Osteocyte (in vitro differentiated cells): ENCODE data around the gene FADS6. TPM values are rescaled to one million over a fixed set of nuclear protein-coding genes. Genes with fewer than 3 reads are reported as not detected.

Source experiments
- DNase-seq: peaks from one replicate; pipeline ENCODE4 v3.0.0; 2021; ENCODE audit warnings: mixed read lengths; ENCODE audit not compliant: unreplicated experiment; ENCODE audit errors: extremely low spot score
- H3K27ac Mint-ChIP-seq: one replicate; pipeline ENCODE4 v1.8.0; 2021; ENCODE audit warnings: mild to moderate bottlenecking, mixed read lengths; ENCODE audit not compliant: unreplicated experiment
- H3K27me3 Mint-ChIP-seq: one replicate; pipeline ENCODE4 v1.8.0; 2021; ENCODE audit warnings: mixed read lengths; ENCODE audit not compliant: unreplicated experiment
- H3K36me3 Mint-ChIP-seq: one replicate; pipeline ENCODE4 v1.8.0; 2021; ENCODE audit warnings: mixed read lengths; ENCODE audit not compliant: unreplicated experiment
- H3K4me1 Mint-ChIP-seq: one replicate; pipeline ENCODE4 v1.8.0; 2021; ENCODE audit warnings: mixed read lengths; ENCODE audit not compliant: unreplicated experiment
- H3K4me3 Mint-ChIP-seq: one replicate; pipeline ENCODE4 v1.8.0; 2021; ENCODE audit warnings: mild to moderate bottlenecking, moderate library complexity, mixed read lengths; ENCODE audit not compliant: unreplicated experiment
- H3K9me3 Mint-ChIP-seq: one replicate; pipeline ENCODE4 v1.8.0; 2021; ENCODE audit warnings: mixed read lengths; ENCODE audit not compliant: unreplicated experiment
- total RNA-seq: library from RNA; stranded (reverse); gene quantifications from 2 replicates; pipeline ENCODE4 v1.2.1, GENCODE V29; 2021
- TF ChIP-seq, protein P1 (sequence below): fragments of 200-600 bp; sonication (generic); IDR thresholded peaks from 2 replicates; pipeline ENCODE4 v1.5.0; 2021; ENCODE audit warnings: antibody characterized with exemption, mild to moderate bottlenecking, moderate library complexity

The FADS6 gene
- total RNA-seq, 1 donor from 2014 or later: not detected

DNA sequence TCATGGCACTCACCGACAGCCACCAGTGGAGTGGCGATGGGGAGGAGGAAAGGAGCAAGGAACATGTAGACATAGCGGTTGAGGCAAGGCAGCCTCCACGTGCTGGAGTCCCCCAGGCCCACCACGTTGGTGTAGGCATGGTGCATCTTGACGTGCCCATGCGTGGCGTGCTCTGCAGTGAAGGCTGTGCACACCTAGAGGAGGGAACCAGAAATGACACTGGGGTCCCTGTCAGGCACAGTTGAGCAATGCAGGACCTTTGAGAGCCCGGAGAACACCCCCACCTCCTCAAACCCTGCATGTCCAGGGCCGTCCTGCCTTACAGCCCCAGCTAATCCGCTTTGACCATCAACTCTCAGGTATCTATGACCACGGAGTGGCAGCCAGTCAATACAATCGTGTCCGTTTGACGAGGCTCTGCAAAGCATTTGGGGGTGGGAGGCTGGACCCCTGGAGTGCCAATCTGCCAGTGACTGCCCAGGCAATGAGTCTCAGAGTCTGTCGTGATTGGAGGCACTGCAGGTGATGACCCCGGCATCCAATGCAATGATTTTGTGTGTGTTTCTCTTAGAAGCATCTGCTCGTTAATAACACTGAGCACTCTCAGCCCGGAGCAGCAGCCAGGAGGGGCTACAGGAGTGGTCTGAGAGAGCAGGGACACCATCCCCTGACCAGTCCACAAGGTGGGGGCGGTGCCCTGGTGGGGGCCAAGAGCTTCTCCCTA, 10.8 kb downstream of the FADS6 start:
- H3K27ac Mint-ChIP-seq: no peak overlapping the region
- H3K27me3 Mint-ChIP-seq: peaks cover 49% of the 10 kb centered on the region
- DNase-seq: no peak
- no peaks in the 10 kb centered on the region for H3K36me3 Mint-ChIP-seq
- H3K4me3 Mint-ChIP-seq: no peak overlapping the region
- H3K9me3 Mint-ChIP-seq: no peaks in the 10 kb centered on the region
- no peaks in the 10 kb centered on the region for H3K4me1 Mint-ChIP-seq
- TF ChIP-seq, protein P1, sequence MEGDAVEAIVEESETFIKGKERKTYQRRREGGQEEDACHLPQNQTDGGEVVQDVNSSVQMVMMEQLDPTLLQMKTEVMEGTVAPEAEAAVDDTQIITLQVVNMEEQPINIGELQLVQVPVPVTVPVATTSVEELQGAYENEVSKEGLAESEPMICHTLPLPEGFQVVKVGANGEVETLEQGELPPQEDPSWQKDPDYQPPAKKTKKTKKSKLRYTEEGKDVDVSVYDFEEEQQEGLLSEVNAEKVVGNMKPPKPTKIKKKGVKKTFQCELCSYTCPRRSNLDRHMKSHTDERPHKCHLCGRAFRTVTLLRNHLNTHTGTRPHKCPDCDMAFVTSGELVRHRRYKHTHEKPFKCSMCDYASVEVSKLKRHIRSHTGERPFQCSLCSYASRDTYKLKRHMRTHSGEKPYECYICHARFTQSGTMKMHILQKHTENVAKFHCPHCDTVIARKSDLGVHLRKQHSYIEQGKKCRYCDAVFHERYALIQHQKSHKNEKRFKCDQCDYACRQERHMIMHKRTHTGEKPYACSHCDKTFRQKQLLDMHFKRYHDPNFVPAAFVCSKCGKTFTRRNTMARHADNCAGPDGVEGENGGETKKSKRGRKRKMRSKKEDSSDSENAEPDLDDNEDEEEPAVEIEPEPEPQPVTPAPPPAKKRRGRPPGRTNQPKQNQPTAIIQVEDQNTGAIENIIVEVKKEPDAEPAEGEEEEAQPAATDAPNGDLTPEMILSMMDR: no peak

DNA sequence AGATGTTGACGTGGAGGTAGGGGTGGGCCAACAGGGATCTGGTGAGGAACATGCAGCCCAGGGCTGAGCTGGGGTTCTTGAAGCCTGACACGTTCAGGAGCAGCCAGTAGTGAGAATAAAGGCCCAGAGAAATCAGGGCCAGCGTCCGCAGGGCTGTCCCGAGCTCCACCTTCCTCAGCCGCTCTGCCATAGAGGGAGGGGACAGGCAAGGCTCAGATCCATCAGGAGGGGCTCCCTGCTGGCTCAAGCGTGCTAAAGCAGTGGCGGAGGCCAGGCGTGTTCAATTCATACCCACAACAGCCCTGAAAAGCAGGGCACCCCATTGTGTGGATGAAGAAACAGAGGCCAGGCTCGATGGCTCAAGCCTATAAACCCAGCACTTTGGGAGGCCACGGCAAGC, 12.4 kb downstream of the FADS6 start:
- no peak overlapping the region for H3K4me3 Mint-ChIP-seq
- DNase-seq: no peak
- TF ChIP-seq, protein P1: no peak
- H3K27ac Mint-ChIP-seq: no peak overlapping the region
- no peaks in the 10 kb centered on the region for H3K9me3 Mint-ChIP-seq
- no peaks in the 10 kb centered on the region for H3K4me1 Mint-ChIP-seq
- H3K36me3 Mint-ChIP-seq: no peaks in the 10 kb centered on the region
- peaks cover 39% of the 10 kb centered on the region for H3K27me3 Mint-ChIP-seq

DNA sequence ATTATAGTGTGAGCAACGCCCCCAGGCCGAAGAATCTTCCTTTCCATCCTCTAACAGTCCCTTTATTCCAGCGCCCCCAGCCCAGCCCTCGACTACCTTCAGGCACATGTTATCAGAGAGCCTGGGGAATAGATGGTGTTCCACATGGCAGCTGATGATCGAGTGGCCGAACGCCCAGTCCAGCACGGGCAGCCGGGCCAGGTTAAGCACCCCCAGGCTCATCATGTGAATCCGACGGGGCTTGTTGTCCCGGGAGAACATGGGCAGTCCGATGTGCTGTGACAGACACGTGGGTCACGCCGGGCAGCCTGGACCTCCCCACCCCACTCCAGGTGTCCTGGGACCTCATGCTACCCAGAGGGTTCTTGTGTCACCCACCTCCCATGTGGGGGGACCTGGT, 14.1 kb downstream of the FADS6 start:
- Mint-ChIP-seq H3K4me1 (no peaks in the 10 kb centered on the region), H3K36me3 (no peaks in the 10 kb centered on the region), H3K9me3 (no peaks in the 10 kb centered on the region), H3K27me3 (peaks cover 32% of the 10 kb centered on the region), H3K4me3 (no peak overlapping the region), H3K27ac (no peak overlapping the region)
- DNase-seq: no peak
- TF ChIP-seq, protein P1: no peak

DNA sequence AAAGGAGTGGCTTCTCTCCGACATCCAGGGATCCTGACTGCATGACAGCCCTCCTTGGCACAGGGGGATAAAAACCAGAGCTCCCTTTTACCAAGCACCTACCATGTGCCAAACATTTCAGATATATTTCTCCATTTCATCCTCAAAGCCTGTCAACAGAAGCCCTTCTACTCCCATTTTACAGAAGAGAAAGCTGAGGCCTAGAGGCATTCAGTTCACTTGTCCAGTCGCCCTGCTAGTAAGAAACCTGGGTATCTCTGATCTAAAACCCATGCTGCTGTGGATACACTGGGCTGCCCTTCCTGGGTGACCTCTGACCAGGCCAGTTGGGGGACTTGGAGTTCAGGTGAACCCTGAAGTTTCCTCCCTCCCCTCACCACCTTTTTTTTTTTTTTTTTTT, 14.8 kb downstream of the FADS6 start:
- Mint-ChIP-seq H3K4me1 (peaks cover 3% of the 10 kb centered on the region), H3K27me3 (peaks cover 29% of the 10 kb centered on the region), H3K9me3 (no peaks in the 10 kb centered on the region), H3K27ac (no peak overlapping the region), H3K36me3 (no peaks in the 10 kb centered on the region), H3K4me3 (no peak overlapping the region)
- TF ChIP-seq, protein P1: no peak
- no peak for DNase-seq

DNA sequence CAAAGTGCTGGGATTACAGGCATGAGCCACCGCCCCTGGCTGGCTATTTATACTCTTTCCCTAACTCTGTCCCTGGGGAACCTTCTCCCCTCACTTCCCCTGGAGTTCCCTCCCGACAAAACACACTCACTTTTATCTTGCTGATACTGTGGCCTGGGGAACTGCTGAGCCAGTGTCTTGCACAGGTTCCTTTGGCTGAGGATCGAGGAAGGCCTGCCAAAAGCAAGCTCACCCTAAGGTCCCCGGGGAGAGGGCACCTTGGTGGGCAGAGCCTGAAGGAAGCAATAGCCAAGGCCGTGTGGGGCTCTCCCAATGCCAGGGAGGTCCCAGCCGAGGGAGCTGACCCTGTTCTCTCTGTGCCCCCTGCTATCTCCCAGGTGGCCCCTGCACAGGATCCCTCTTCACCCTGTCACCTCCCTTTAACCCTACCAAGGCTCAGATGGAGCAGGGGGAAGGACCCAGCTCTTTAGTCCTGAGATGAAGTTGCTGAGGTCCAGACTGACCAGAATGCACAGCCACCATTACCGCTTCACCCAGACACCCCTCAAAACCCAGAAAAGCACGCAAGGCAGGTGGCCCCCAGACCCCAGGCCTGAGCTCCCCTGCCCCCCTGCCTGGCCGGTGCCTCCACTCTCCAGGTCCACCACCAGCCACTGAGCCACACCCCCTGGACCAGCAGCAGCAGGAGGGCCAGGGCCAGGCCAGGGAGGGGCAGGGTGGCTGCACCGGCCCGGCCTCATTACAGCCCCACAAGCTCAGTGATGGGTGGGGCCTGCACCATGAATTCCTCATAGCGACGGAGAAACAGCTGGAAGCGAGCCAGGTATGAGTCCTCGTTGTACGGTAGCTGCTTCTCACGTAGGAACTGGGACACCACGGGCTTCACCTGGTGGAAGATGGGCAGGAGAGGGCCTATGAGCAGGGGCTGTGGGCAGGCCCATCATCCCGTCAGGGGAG, 15.6 kb downstream of the FADS6 start:
- no peaks in the 10 kb centered on the region for H3K36me3 Mint-ChIP-seq
- H3K9me3 Mint-ChIP-seq: no peaks in the 10 kb centered on the region

More for the DNA sequence above, 15.6 kb downstream of the FADS6 start:
- DNase-seq: no peak
- Mint-ChIP-seq H3K27me3 (peaks cover 29% of the 10 kb centered on the region), H3K4me1 (peaks cover 5% of the 10 kb centered on the region), H3K4me3 (no peak overlapping the region), H3K27ac (no peak overlapping the region)
- TF ChIP-seq, protein P1: no peak
